ENCODE measurements around the gene APOBR. TPM values are rescaled to one million over a fixed set of nuclear protein-coding genes. Genes with fewer than 3 reads are reported as not detected.
"Not testable (repeated sequence)": the region's sequence is repeated elsewhere in the genome, so short reads cannot be mapped to it uniquely, and the experiment has no call there.

APOBR gene
- total RNA-seq, 2 donors from 2014 or later = 49.8 to 96.0 TPM

DNA sequence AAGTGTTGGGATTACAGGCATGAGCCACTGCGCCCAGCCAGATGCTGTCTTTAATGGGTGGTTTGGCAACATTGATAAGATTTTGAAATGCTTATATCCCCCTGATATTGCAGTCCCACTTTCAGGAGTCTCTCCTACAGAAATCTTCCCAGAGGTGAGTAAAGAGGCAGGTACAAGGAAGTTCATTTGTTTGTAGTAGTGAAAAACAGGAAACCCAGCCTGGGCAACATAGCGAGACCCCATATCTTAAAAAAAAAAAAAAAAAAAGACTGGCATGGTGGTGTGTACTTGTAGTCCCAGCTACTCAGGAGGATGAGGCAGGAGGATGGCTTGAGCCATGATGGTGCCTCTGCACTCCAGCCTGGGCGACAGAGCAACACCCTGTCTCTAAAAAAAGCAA lies 50.6 kb downstream of the APOBR start:
- no peak for ATAC-seq
- intact Hi-C loops (cut with DNase I, micrococcal nuclease) = no loop called here
- no peak for DNase-seq

DNA sequence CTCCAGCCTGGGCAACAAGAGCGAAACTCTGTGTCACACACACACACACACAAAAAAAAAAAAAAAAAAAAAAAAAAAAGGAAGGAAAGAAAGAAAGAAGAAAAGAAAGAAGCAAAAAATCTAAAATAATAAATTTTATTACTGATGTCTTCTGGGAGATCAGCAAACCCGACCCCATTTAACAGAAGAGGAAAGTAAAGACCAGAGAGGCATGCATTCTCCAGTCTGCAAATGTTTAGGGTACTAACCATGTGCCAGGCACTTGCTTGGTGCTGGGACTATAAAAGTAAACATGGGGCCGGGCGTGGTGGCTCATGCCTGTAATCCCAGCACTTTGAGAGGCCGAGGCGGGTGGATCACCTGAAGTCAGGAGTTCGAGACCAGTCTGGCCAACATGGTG lies 51.5 kb downstream of the APOBR start:
- intact Hi-C loops (cut with DNase I, micrococcal nuclease); ATAC-seq; DNase-seq: not testable (repeated sequence)

DNA sequence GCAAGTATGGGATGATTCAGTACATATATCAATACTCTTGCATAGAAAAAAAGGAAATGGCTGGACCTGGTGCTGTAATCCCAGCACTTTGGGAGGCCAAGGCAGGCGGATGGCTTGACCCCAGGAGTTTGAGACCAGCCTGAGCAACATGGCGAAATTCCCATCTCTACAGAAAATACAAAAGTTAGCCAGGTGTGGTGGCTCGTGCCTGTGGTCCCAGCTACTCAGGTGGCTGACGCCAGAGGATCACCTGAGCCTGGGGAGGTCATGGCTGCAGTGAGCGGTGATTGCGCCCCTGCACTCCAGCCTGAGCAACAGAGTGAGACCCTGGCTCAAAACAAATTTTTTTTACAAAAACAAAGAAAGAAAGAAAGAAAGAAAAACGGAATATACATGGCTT lies 52.2 kb downstream of the APOBR start:
- intact Hi-C loops (cut with DNase I, micrococcal nuclease) = no loop called here
- ATAC-seq (no peak), DNase-seq (no peak)

GRCh38 chr16:28548306-28548802 lies 53.9 kb downstream of the APOBR start:
- ATAC-seq (no peak), DNase-seq (no peak)
- intact Hi-C loops (cut with DNase I, micrococcal nuclease) = no loop called here

Other genes starting within 250 kb of the APOBR start
- under 1 TPM; 0.28 to 0.58 TPM for gene SBK1, start 202.1 kb upstream of the APOBR start, total RNA-seq
- gene NPIPB6, start 131.1 kb upstream of the APOBR start, total RNA-seq = 1 to 10 TPM; 2.0 to 4.0 TPM
- 10 to 100 TPM; 19.8 to 76.1 TPM for gene EIF3CL, start 90.8 kb upstream of the APOBR start, total RNA-seq
- gene NPIPB7, start 22.3 kb upstream of the APOBR start, total RNA-seq = under 1 TPM in 1 of 2 donors, not detected in 1; 0.21 TPM
- gene CLN3, start 2.6 kb upstream of the APOBR start, total RNA-seq = 100 to 1,000 TPM in 1 of 2 donors, 10 to 100 TPM in 1; 84.0 to 142 TPM
- gene IL27, start 12.2 kb downstream of the APOBR start, total RNA-seq = not detected
- gene NUPR1, start 44.3 kb downstream of the APOBR start, total RNA-seq = 100 to 1,000 TPM in 1 of 2 donors, 10 to 100 TPM in 1; 52.2 to 106 TPM
- 10 to 100 TPM; 21.7 to 26.4 TPM for gene SGF29, start 59.3 kb downstream of the APOBR start, total RNA-seq
- 10 to 100 TPM; 26.9 to 30.6 TPM for gene SULT1A2, start 102.4 kb downstream of the APOBR start, total RNA-seq
- gene SULT1A1, start 115.4 kb downstream of the APOBR start, total RNA-seq = 100 to 1,000 TPM; 115 to 135 TPM
- 1 to 10 TPM; 1.6 to 5.7 TPM for gene NPIPB8, start 143.4 kb downstream of the APOBR start, total RNA-seq
- 100 to 1,000 TPM; 550 to 645 TPM for gene EIF3C, start 216.8 kb downstream of the APOBR start, total RNA-seq

Data from left colon (tissue), 2 donors.